Thyroid gland (tissue), 4 donors: ENCODE results near the gene LMO4.

Experiments
- POLR2A ChIP-seq, 2 donors: fragments of 450-650 bp; IDR thresholded peaks; one replicate each; pipeline ENCODE4 v1.6.1; 2017; ENCODE audit warnings: antibody characterized with exemption in 2 of 2, mild to moderate bottlenecking in 2 of 2, moderate library complexity in 1 of 2
- TF ChIP-seq, protein P1 (sequence below), 6 experiments: fragments of 200-600 bp in 3 of 6; fragments of 450-650 bp in 3 of 6; sonication (generic) in 3 of 6; IDR thresholded peaks; one replicate each; pipeline ENCODE4 v1.5.1; 2016 to 2019; ENCODE audit warnings: antibody characterized with exemption in 6 of 6, mild to moderate bottlenecking in 2 of 6, inconsistent platforms in 1 of 6, moderate library complexity in 1 of 6

DNA sequence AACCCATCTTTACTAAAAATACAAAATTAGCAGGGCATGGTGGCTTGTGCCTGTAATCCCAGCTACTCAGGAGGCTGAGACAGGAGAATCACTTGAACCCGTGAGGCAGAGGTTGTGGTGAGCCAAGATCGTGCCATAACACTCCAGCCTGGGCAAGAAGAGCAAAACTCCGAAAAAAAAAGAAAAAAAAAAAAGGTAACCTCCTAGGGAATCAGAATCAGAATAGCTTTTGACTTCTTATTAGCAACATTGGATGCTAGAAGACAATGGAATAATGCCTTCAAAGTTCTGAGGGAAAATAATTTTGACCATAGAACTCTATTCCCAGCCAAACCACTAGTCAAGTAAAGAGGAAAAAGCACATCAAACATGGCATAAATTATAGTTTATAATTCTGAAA, 60.9 kb downstream of the LMO4 start:
- TF ChIP-seq, protein P1, sequence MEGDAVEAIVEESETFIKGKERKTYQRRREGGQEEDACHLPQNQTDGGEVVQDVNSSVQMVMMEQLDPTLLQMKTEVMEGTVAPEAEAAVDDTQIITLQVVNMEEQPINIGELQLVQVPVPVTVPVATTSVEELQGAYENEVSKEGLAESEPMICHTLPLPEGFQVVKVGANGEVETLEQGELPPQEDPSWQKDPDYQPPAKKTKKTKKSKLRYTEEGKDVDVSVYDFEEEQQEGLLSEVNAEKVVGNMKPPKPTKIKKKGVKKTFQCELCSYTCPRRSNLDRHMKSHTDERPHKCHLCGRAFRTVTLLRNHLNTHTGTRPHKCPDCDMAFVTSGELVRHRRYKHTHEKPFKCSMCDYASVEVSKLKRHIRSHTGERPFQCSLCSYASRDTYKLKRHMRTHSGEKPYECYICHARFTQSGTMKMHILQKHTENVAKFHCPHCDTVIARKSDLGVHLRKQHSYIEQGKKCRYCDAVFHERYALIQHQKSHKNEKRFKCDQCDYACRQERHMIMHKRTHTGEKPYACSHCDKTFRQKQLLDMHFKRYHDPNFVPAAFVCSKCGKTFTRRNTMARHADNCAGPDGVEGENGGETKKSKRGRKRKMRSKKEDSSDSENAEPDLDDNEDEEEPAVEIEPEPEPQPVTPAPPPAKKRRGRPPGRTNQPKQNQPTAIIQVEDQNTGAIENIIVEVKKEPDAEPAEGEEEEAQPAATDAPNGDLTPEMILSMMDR (IDR thresholded peaks at IDR 0.05) = no peak
- no peak for TF ChIP-seq POLR2A (IDR thresholded peaks at IDR 0.05)
